T follicular helper cell (primary cell): ENCODE results near the gene CD320.

Source experiments
- DNase-seq: peaks from one replicate; pipeline ENCODE4 v3.0.0-alpha.2; 2020; ENCODE audit warnings: low read depth

CD320 gene

GRCh38 chr19:8253678-8254077 lies 54.5 kb downstream of the CD320 start:
- no peak for DNase-seq

GRCh38 chr19:8252922-8253589 lies 55.1 kb downstream of the CD320 start:
- peak; percentile 74 for DNase-seq
